Uterine smooth muscle cell (primary cell): Measurements from ENCODE around the gene PTGES3L. TPM values are rescaled to one million over a fixed set of nuclear protein-coding genes. Genes with fewer than 3 reads are reported as not detected.

ENCODE experiments used
- total RNA-seq: library from RNA; depleted of rRNA; stranded (reverse); fragments of >200 nt; gene quantifications from 2 replicates; pipeline ENCODE4 v1.2.3, GENCODE V29; 2014

The PTGES3L gene
- total RNA-seq = 0.12 and 0.44 TPM in 2 replicates

DNA sequence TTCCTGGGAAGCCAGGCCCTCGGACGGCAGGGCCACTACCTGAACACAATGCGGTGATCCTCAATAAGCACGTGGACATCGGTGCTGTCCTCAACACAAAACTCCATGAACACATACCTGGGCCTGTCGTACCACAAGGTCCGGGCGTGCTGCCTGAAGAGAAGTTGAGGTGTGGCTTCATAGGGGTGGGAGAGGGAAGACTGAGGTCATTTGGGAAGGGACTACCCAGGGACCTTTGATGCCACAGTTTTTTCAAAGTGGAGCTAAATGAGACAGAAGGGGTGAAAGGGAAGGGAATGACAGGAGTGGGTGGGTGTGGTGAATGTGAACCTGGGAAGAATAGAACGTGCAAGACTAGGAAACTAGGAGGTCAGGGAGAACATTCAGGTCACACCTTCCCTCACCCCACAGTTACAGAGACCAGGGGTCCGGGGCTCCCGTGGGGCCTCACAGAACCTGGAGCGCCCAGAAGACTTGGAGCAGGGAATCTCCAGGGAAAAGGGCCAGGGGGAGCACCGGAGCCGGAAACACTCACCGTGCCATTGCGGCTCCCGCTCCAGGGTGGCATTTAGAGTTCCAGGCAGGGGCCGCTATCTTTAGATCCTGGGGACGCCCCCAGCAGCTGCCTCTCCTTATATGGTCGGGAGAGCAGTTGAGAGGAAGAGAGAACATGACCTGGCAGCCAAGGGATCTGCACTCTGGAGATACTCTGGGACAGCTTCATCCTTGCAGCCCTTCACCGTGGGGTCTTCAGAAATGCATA, at the start of gene PTGES3L:
PTGES3L (minus strand) TSS at position 570 of the 763 bp plus-strand sequence; CDS start at position 543, 27 bp downstream.

DNA sequence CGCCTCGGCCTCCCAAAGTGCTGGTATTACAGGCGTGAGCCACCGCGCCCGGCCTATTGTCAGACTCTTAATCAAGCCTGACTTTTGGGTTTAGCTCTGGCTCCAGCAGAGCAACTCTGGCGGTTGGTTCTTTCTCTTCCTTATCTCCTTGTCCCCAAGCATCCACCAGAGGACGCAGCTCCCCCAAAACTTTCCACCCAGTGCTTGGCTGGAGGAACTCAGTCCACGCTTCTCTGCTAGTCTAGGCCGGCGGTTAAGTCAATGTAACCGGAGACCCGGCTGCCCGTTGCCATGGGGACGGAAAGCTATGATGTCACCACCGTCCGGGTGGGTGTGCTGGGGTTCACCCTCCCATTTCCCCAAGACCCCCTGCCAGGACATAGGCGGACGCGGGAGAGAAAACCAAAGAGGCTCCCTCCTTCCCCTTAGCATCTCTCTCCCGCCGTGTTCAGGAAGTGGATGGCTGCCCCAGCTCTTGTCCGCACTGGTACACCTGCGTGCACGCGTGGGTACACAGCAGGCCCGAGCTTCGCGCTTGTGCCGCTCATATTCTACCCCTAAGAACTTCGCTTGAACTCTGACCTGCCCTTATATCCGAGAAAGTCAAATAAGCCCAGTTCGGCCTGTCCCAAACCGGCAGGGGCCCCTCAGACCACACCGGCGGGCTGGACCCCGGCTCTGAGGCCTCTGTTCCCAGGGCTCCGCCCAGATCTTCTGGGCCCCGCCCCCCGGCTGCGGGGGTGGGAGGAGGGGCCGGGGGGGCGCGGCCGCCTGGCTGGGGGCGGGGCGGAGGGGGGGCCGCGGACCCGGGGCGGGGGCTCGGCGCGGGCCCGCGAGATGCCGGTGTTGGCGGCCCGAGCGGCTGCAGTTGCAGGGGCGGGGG, 44.8 kb upstream of the PTGES3L start, which contains the start of gene RND2:
RND2 (plus strand) TSS at position 825 of the 883 bp plus-strand sequence. CDS start 117 bp downstream, outside the sequence.

DNA sequence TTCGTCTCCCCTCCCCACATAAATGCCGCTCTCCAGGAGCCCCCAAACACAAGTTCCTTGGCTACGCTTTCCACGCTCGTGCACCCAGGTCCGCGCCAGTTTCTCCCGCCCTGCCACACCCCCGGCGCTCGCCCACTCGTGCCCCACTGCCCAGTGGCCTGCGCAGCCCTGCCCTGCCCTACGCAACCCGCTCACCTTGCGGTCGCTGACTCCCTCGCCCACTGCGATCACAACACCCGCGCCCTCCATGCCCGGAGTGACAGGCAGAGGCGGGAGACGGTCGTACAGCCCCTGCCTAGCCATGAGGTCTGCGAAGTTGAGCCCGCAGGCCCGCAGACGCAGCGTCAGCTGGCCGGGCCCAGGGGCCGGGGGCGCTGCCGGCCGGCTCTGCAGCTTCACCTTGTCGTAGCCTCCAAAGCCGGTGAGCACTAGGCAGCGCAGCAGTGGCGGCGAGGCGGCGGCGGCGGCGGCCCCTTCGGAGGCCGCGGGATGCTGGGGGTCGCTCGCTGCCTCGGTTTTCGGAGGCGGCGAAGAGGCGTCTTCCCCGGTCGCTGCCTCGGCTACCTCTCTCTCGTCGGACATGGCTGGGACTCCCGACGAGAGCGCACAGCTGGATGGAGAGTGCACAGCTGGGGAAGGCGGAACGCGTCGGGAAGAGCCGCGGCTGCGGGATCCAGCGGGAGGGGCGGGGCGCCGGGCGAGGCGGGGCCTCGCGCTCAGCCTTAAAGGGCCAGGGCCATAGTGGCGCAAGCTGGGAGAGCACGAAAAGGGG, 42.0 kb upstream of the PTGES3L start, which contains the start of gene VAT1:
VAT1 (minus strand) TSS at position 645 of the 772 bp plus-strand sequence; CDS start at position 582, 63 bp downstream.

DNA sequence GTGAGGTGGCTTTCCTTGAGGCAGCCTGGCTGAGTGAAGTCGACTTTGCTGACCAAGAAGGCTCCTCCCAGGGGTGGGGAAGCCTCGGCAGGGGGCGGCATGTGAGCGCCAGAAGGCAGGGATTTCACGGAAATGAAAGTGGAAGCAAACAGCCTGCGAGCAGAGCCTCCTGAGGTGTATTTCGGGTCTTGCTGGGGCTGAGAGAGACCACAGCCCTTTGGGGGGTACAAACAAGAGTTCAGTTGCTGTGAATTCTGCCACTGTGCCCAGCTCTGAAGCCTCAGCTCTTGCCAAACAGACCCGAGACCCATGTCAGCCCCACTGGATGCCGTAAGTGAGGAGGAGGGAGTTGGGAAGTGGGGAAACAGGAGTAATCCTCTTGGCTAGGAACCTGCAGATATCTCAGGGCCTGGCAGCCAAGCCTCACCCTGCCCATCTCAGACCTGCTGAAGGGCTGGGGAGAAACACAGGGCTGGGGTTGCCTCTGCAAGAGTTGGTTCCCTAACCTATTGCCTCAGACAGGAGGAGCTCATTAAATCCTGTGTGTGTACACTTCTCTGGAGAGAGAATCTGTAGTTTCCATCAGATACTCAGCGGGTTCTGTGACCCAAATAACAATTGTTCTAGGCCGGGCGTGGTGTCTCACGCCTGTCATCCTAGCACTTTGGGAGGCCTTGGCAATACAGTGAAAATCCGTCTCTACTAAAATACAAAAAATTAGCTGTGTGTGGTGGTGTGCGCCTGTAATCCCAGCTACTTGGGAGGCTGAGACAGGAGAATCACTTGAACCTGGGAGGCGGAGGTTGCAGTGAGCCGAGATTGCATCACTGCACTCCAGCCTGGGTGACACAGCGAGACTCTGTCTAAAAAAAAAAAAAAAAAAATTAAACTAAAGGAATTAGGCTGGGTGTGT, 27.0 kb upstream of the PTGES3L start, which contains the start of gene IFI35:
IFI35 (plus strand) TSS at position 146 of the 913 bp plus-strand sequence; CDS start at position 310, 164 bp downstream.

GRCh38 chr17:42997984-42998938, 18.4 kb upstream of the PTGES3L start, which contains the start of gene RPL27:
RPL27 (plus strand) TSS chr17:42998419; CDS start chr17:42998751, 332 bp downstream.

GRCh38 chr17:42980274-42980765, 440 bp upstream of the PTGES3L start, which contains the start of gene RUNDC1:
RUNDC1 (plus strand) TSS chr17:42980565; CDS start chr17:42980577, 12 bp downstream.

GRCh38 chr17:42964161-42964932, 15.5 kb downstream of the PTGES3L start, which contains the start of gene AARSD1:
AARSD1 (minus strand) TSS chr17:42964454; CDS start chr17:42964440, 14 bp downstream.

Other genes starting within 250 kb of the PTGES3L start
- 18.6 and 24.0 TPM in 2 replicates for gene EZH1, start 235.0 kb downstream of the PTGES3L start, total RNA-seq
- 0.37 TPM in 1 of 2 replicates, not detected in the other for gene RAMP2, start 218.9 kb downstream of the PTGES3L start, total RNA-seq
- 62.7 and 87.4 TPM in 2 replicates for gene VPS25, start 206.6 kb downstream of the PTGES3L start, total RNA-seq
- 2.9 and 4.3 TPM in 2 replicates for gene WNK4, start 199.5 kb downstream of the PTGES3L start, total RNA-seq
- 58.2 and 72.0 TPM in 2 replicates for gene COA3, start 181.4 kb downstream of the PTGES3L start, total RNA-seq
- 0.37 TPM in 1 of 2 replicates, not detected in the other for gene CNTD1, start 181.2 kb downstream of the PTGES3L start, total RNA-seq
- gene BECN1, start 155.8 kb downstream of the PTGES3L start, total RNA-seq = 107 and 110 TPM in 2 replicates
- 58.4 and 103 TPM in 2 replicates for gene PSME3, start 146.7 kb downstream of the PTGES3L start, total RNA-seq
- gene AOC2, start 135.5 kb downstream of the PTGES3L start, total RNA-seq = 0.33 and 0.75 TPM in 2 replicates
- 0.11 and 0.12 TPM in 2 replicates for gene AOC3, start 128.9 kb downstream of the PTGES3L start, total RNA-seq
- gene G6PC1, start 79.3 kb downstream of the PTGES3L start, total RNA-seq = not detected in 2 replicates
- gene AARSD1, start 15.6 kb downstream of the PTGES3L start, total RNA-seq = 25.2 and 25.3 TPM in 2 replicates
- gene RUNDC1, start 485 bp upstream of the PTGES3L start, total RNA-seq = 12.2 and 13.4 TPM in 2 replicates
- gene RPL27, start 18.3 kb upstream of the PTGES3L start, total RNA-seq = 858 and 1,281 TPM in 2 replicates
- 26.0 and 32.0 TPM in 2 replicates for gene IFI35, start 26.7 kb upstream of the PTGES3L start, total RNA-seq
- 179 and 300 TPM in 2 replicates for gene VAT1, start 42.3 kb upstream of the PTGES3L start, total RNA-seq
- gene RND2, start 45.2 kb upstream of the PTGES3L start, total RNA-seq = 0.44 and 0.50 TPM in 2 replicates
- gene BRCA1, start 145.3 kb upstream of the PTGES3L start, total RNA-seq = 20.0 and 47.0 TPM in 2 replicates
- gene NBR1, start 191.1 kb upstream of the PTGES3L start, total RNA-seq = 96.4 and 131 TPM in 2 replicates
- gene TMEM106A, start 231.8 kb upstream of the PTGES3L start, total RNA-seq = 2.9 and 3.5 TPM in 2 replicates
- not detected in 2 replicates for gene CCDC200, start 248.5 kb upstream of the PTGES3L start, total RNA-seq